ENCODE data around the gene ARRDC4. TPM values are rescaled to one million over a fixed set of nuclear protein-coding genes. Genes with fewer than 3 reads are reported as not detected.

The ARRDC4 gene
- total RNA-seq (under 1 TPM; 0.76 to 0.83 TPM), polyA plus RNA-seq (1 to 10 TPM in 1 of 2 donors, under 1 TPM in 1; 0.83 to 1.5 TPM)

- H3K27me3 Mint-ChIP-seq: peaks cover 4 to 5% of the 10 kb centered on the region in 2 donors
- Histone ChIP-seq H3K27ac (ENCODE audit: low read depth, low read length) (peak within 1 kb of the TSS; percentile 54), H3K36me3 (ENCODE audit: insufficient read depth, low read length) (no peaks in the 10 kb centered on the region), H3K4me1 (ENCODE audit: insufficient read depth, low read length) (no peaks in the 10 kb centered on the region), H3K27me3 (ENCODE audit: insufficient read depth, low read length) (no peaks in the 10 kb centered on the region), H3K9me3 (ENCODE audit: control insufficient read depth in 1 of 2, low read length in 2 of 2) (no peaks in the 10 kb centered on the region), H3K4me3 (ENCODE audit: low read length in 2 of 2) (peak within 1 kb of the TSS in 1 of 2 donors; percentile 29)
- POLR2A ChIA-PET (ENCODE audit: partially characterized antibody): interaction anchor here (0.6 kb wide), 1 partner anchor 10 kb away, joined by 3 read pairs; no protein-coding TSS in a partner anchor
- CTCF ChIA-PET (ENCODE audit: partially characterized antibody): no interaction called here
- H3K36me3 Mint-ChIP-seq: no peaks in the 10 kb centered on the region
- H3K9me3 Mint-ChIP-seq: peaks cover 2 to 12% (median 3%) of the 10 kb centered on the region in 8 donors
- H3K4me3 Mint-ChIP-seq: peak within 1 kb of the TSS; percentile 77 to 91 (median 84)
- H3K4me1 Mint-ChIP-seq: peaks cover 7 to 32% (median 15%) of the 10 kb centered on the region in 4 donors
- DNase-seq: peak; percentile 86 to 97 (median 95)
- peak within 1 kb of the TSS; percentile 87 to 96 (median 93) for H3K27ac Mint-ChIP-seq
- intact Hi-C loops (cut with micrococcal nuclease): no loop called here
Measured at GRCh38 chr15:97960364-97961066, at the start of gene ARRDC4. TSS of gene ARRDC4 (plus strand) at chr15:97960703. CDS start at chr15:97960862, 159 bp downstream.

DNA sequence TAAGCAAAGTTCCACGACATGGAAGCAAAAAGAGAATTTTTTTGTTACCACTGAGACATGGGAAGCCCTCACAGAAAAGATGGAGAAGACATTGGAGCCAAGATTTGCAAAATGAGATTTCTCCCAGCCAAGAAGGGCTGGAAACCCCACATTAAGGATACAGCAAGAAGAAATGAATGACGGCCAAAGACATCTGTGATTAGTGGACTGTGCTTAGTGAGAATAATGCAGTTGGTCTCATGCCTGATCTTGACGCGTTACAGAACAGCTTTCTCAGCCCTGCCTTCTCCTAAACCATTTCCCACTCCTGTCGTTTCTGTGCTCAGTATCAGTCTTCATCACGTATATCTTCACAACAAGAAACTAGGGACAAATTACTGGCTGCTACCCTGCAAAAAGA lies 45.8 kb upstream of the ARRDC4 start:
- DNase-seq: no peak
- H3K27me3 Mint-ChIP-seq: peaks cover 0 to 8% of the 10 kb centered on the region in 2 donors
- H3K27me3 ChIP-seq (ENCODE audit: insufficient read depth, low read length): no peaks in the 10 kb centered on the region
- intact Hi-C loops (cut with micrococcal nuclease): no loop called here
- no peak overlapping the region for H3K27ac Mint-ChIP-seq
- no peak overlapping the region for H3K4me3 ChIP-seq (ENCODE audit: low read length in 2 of 2)
- H3K27ac ChIP-seq (ENCODE audit: low read depth, low read length): no peak overlapping the region
- POLR2A ChIA-PET (ENCODE audit: partially characterized antibody): no interaction called here
- peaks cover 0 to 2% (median 0%) of the 10 kb centered on the region in 8 donors for H3K9me3 Mint-ChIP-seq
- CTCF ChIA-PET (ENCODE audit: partially characterized antibody): interaction anchor here (1.2 kb wide), 1 partner anchor 173 kb away, joined by 3 read pairs; no protein-coding TSS in a partner anchor
- no peaks in the 10 kb centered on the region for H3K4me1 Mint-ChIP-seq
- H3K36me3 Mint-ChIP-seq: no peaks in the 10 kb centered on the region
- no peaks in the 10 kb centered on the region for H3K9me3 ChIP-seq (ENCODE audit: control insufficient read depth in 1 of 2, low read length in 2 of 2)
- H3K4me3 Mint-ChIP-seq: no peak overlapping the region
- H3K36me3 ChIP-seq (ENCODE audit: insufficient read depth, low read length): no peaks in the 10 kb centered on the region
- H3K4me1 ChIP-seq (ENCODE audit: insufficient read depth, low read length): no peaks in the 10 kb centered on the region

DNA sequence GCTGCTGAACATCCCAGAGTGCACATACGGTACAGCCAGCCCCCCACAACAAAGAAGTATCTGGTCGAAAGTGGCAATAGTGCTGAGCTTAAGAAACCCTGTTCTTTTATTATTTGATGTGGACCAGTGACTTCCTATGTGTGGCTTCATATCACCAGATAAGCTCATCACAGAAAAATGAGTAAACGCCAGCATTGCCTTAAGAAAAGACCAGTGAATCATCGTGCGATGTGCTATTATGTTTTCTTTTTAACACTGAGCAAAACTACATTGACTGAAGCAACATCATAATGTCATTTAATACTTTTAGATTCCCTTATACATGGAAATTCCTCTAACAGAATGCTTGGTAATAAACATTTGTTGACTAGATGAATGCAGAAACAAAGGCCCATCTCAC lies 45.2 kb upstream of the ARRDC4 start:
- Histone ChIP-seq H3K27me3 (ENCODE audit: insufficient read depth, low read length) (no peaks in the 10 kb centered on the region), H3K4me1 (ENCODE audit: insufficient read depth, low read length) (no peaks in the 10 kb centered on the region), H3K36me3 (ENCODE audit: insufficient read depth, low read length) (no peaks in the 10 kb centered on the region), H3K4me3 (ENCODE audit: low read length in 2 of 2) (no peak overlapping the region), H3K27ac (ENCODE audit: low read depth, low read length) (no peak overlapping the region), H3K9me3 (ENCODE audit: control insufficient read depth in 1 of 2, low read length in 2 of 2) (no peaks in the 10 kb centered on the region)
- H3K36me3 Mint-ChIP-seq: no peaks in the 10 kb centered on the region
- ChIA-PET CTCF (ENCODE audit: partially characterized antibody) (no interaction called here), POLR2A (ENCODE audit: partially characterized antibody) (no interaction called here)
- no peak overlapping the region for H3K4me3 Mint-ChIP-seq
- intact Hi-C loops (cut with micrococcal nuclease): no loop called here
- DNase-seq: no peak
- H3K27me3 Mint-ChIP-seq: peaks cover 0 to 8% of the 10 kb centered on the region in 2 donors
- H3K4me1 Mint-ChIP-seq: no peaks in the 10 kb centered on the region
- peaks cover 0 to 2% (median 0%) of the 10 kb centered on the region in 8 donors for H3K9me3 Mint-ChIP-seq
- no peak overlapping the region for H3K27ac Mint-ChIP-seq

DNA sequence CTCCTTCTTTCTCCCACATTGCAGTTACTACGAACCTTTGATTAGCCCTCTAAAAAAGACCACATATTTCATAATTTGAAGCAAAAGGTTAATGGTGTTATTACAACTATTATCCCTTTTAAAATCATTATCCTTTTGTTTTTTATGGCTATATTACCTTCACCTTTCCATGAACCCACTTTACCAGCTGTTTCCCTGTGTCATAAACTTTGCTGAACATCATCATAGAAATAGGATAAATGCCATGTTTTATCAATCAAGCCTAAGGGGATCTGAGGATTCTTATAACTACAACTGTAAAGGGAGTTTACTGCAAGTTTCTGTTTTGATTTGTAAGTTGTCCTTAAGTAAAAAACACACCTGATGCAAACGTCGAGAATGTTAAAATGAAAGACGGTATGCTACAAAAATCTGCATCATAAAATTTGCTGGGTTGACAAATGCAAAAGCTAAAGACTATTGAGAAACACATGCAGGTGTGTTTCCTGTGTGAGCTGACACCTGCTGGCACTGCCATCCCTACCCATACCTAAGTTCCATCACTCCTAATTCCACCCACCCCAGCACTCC lies 39.1 kb upstream of the ARRDC4 start:
- POLR2A ChIA-PET (ENCODE audit: partially characterized antibody): no interaction called here
- H3K27me3 ChIP-seq (ENCODE audit: insufficient read depth, low read length): no peaks in the 10 kb centered on the region

GRCh38 chr15:97929456-97930229 lies 30.9 kb upstream of the ARRDC4 start:
- intact Hi-C loops (cut with micrococcal nuclease): no loop called here
- H3K27me3 Mint-ChIP-seq: no peaks in the 10 kb centered on the region
- Histone ChIP-seq H3K27ac (ENCODE audit: low read depth, low read length) (no peak overlapping the region), H3K4me3 (ENCODE audit: low read length in 2 of 2) (no peak overlapping the region), H3K4me1 (ENCODE audit: insufficient read depth, low read length) (no peaks in the 10 kb centered on the region), H3K36me3 (ENCODE audit: insufficient read depth, low read length) (no peaks in the 10 kb centered on the region), H3K27me3 (ENCODE audit: insufficient read depth, low read length) (no peaks in the 10 kb centered on the region), H3K9me3 (ENCODE audit: control insufficient read depth in 1 of 2, low read length in 2 of 2) (no peaks in the 10 kb centered on the region)
- ChIA-PET POLR2A (ENCODE audit: partially characterized antibody) (no interaction called here), CTCF (ENCODE audit: partially characterized antibody) (no interaction called here)
- no peak overlapping the region for H3K27ac Mint-ChIP-seq
- DNase-seq: no peak
- H3K9me3 Mint-ChIP-seq: peaks cover 2 to 30% (median 14%) of the 10 kb centered on the region in 8 donors
- H3K4me1 Mint-ChIP-seq: no peaks in the 10 kb centered on the region
- H3K36me3 Mint-ChIP-seq: peaks cover 0 to 2% of the 10 kb centered on the region in 2 donors
- H3K4me3 Mint-ChIP-seq: no peak overlapping the region

More for the DNA sequence above, 39.1 kb upstream of the ARRDC4 start:
- H3K36me3 ChIP-seq (ENCODE audit: insufficient read depth, low read length): no peaks in the 10 kb centered on the region
- CTCF ChIA-PET (ENCODE audit: partially characterized antibody): no interaction called here
- H3K36me3 Mint-ChIP-seq: no peaks in the 10 kb centered on the region
- no peak overlapping the region for H3K27ac Mint-ChIP-seq
- intact Hi-C loops (cut with micrococcal nuclease): no loop called here
- peak overlapping the region in 1 of 8 donors; percentile 24 for H3K4me3 Mint-ChIP-seq
- no peak for DNase-seq
- peaks cover 2 to 18% (median 8%) of the 10 kb centered on the region in 8 donors for H3K9me3 Mint-ChIP-seq
- no peaks in the 10 kb centered on the region for H3K4me1 Mint-ChIP-seq
- H3K27ac ChIP-seq (ENCODE audit: low read depth, low read length): no peak overlapping the region
- H3K4me1 ChIP-seq (ENCODE audit: insufficient read depth, low read length): no peaks in the 10 kb centered on the region
- no peak overlapping the region for H3K4me3 ChIP-seq (ENCODE audit: low read length in 2 of 2)
- no peaks in the 10 kb centered on the region for H3K9me3 ChIP-seq (ENCODE audit: control insufficient read depth in 1 of 2, low read length in 2 of 2)
- peaks cover 0 to 9% of the 10 kb centered on the region in 2 donors for H3K27me3 Mint-ChIP-seq

- Histone ChIP-seq H3K4me1 (ENCODE audit: insufficient read depth, low read length) (no peaks in the 10 kb centered on the region), H3K27ac (ENCODE audit: low read depth, low read length) (no peak overlapping the region), H3K36me3 (ENCODE audit: insufficient read depth, low read length) (no peaks in the 10 kb centered on the region), H3K9me3 (ENCODE audit: control insufficient read depth in 1 of 2, low read length in 2 of 2) (no peaks in the 10 kb centered on the region), H3K4me3 (ENCODE audit: low read length in 2 of 2) (no peak overlapping the region), H3K27me3 (ENCODE audit: insufficient read depth, low read length) (no peaks in the 10 kb centered on the region)
- Mint-ChIP-seq H3K27me3 (no peaks in the 10 kb centered on the region), H3K36me3 (peaks cover 0 to 2% of the 10 kb centered on the region in 2 donors), H3K27ac (no peak overlapping the region), H3K9me3 (peaks cover 0 to 35% (median 17%) of the 10 kb centered on the region in 8 donors), H3K4me3 (no peak overlapping the region), H3K4me1 (no peaks in the 10 kb centered on the region)
- CTCF ChIA-PET (ENCODE audit: partially characterized antibody): no interaction called here
- POLR2A ChIA-PET (ENCODE audit: partially characterized antibody): no interaction called here
- DNase-seq: no peak
- intact Hi-C loops (cut with micrococcal nuclease): no loop called here
Measured at GRCh38 chr15:97930230-97930629, 30.3 kb upstream of the ARRDC4 start.

DNA sequence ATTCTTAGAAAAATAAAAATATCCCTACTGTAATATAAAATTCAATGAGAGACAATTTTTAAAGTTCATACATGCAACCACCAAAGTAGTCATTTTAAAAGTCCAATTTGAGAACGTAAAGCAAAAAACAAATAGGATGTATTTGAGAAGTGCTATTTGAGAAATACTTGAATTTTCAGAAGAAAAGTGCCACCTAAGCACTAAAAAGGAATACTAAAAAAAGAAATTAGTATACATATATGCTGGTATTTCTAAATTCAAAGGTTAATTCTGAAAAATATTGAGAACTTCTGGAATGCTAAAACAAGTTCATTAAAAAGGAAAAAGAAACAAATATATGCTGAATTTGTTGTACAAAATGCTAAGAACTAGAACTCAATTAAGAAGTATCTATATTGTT lies 29.2 kb upstream of the ARRDC4 start:
- Histone ChIP-seq H3K27me3 (ENCODE audit: insufficient read depth, low read length) (no peaks in the 10 kb centered on the region), H3K4me3 (ENCODE audit: low read length in 2 of 2) (no peak overlapping the region), H3K36me3 (ENCODE audit: insufficient read depth, low read length) (no peaks in the 10 kb centered on the region), H3K4me1 (ENCODE audit: insufficient read depth, low read length) (no peaks in the 10 kb centered on the region), H3K27ac (ENCODE audit: low read depth, low read length) (no peak overlapping the region), H3K9me3 (ENCODE audit: control insufficient read depth in 1 of 2, low read length in 2 of 2) (no peaks in the 10 kb centered on the region)
- intact Hi-C loops (cut with micrococcal nuclease): no loop called here
- peaks cover 0 to 2% of the 10 kb centered on the region in 2 donors for H3K36me3 Mint-ChIP-seq
- no peak overlapping the region for H3K4me3 Mint-ChIP-seq
- H3K27ac Mint-ChIP-seq: no peak overlapping the region
- CTCF ChIA-PET (ENCODE audit: partially characterized antibody): no interaction called here
- no peaks in the 10 kb centered on the region for H3K4me1 Mint-ChIP-seq
- POLR2A ChIA-PET (ENCODE audit: partially characterized antibody): no interaction called here
- H3K27me3 Mint-ChIP-seq: no peaks in the 10 kb centered on the region
- no peak for DNase-seq
- H3K9me3 Mint-ChIP-seq: peaks cover 0 to 43% (median 19%) of the 10 kb centered on the region in 8 donors

Data from CD4-positive, alpha-beta memory T cell (primary cell).